Loucy (cell line): ENCODE results near the gene DNM2.

Experiments
- H2AFZ ChIP-seq: fragments of 200-600 bp; sonication (generic); 2 replicates; pipeline ENCODE4 v1.6.0; 2016; ENCODE audit warnings: antibody characterized with exemption, mild to moderate bottlenecking, low read length, moderate library complexity
- H3F3A ChIP-seq: fragments of 200-600 bp; 2 replicates; pipeline ENCODE4 v1.6.0; 2016; ENCODE audit warnings: antibody characterized with exemption, low read depth, mild to moderate bottlenecking
- H3K27me3 ChIP-seq: fragments of 200-600 bp; sonication (generic); 2 replicates; pipeline ENCODE4 v1.6.1; 2014; ENCODE audit warnings: low read length, mild to moderate bottlenecking; ENCODE audit not compliant: insufficient read depth, poor library complexity, severe bottlenecking
- H3K36me3 ChIP-seq: fragments of 200-600 bp; sonication (generic); 2 replicates; pipeline ENCODE4 v1.6.1; 2016; ENCODE audit warnings: low read length; ENCODE audit not compliant: insufficient read depth
- H3K4me1 ChIP-seq: fragments of 200-600 bp; sonication (generic); 2 replicates; pipeline ENCODE4 v1.5.1; 2014; ENCODE audit warnings: low read length, mild to moderate bottlenecking; ENCODE audit not compliant: insufficient read depth, poor library complexity, severe bottlenecking
- H3K4me2 ChIP-seq: fragments of 200-600 bp; sonication (generic); 2 replicates; pipeline ENCODE4 v1.6.0; 2014; ENCODE audit warnings: antibody characterized with exemption, low read length, low read depth, mild to moderate bottlenecking; ENCODE audit not compliant: poor library complexity, severe bottlenecking
- H3K4me3 ChIP-seq: fragments of 200-600 bp; sonication (generic); 2 replicates; pipeline ENCODE4 v1.5.1; 2014; ENCODE audit warnings: low read length, mild to moderate bottlenecking, mixed read lengths; ENCODE audit not compliant: poor library complexity, severe bottlenecking
- H3K79me2 ChIP-seq: fragments of 200-600 bp; sonication (generic); 2 replicates; pipeline ENCODE4 v1.6.1; 2014; ENCODE audit warnings: low read length; ENCODE audit not compliant: insufficient read depth
- H3K9ac ChIP-seq: fragments of 200-600 bp; sonication (generic); 2 replicates; pipeline ENCODE4 v1.6.0; 2014; ENCODE audit warnings: mild to moderate bottlenecking, low read depth, low read length, moderate library complexity; ENCODE audit not compliant: poor library complexity, severe bottlenecking
- H3K9me2 ChIP-seq: fragments of 200-600 bp; sonication (generic); replicated peaks from 2 replicates; pipeline ENCODE4 v1.6.1; 2016; ENCODE audit warnings: low read depth, low read length, mixed read lengths
- H3K9me3 ChIP-seq: fragments of 200-600 bp; sonication (generic); 2 replicates; pipeline ENCODE4 v1.6.1; 2014; ENCODE audit warnings: mild to moderate bottlenecking, antibody characterized with exemption, low read length, low read depth; ENCODE audit not compliant: insufficient read depth
- H4K20me1 ChIP-seq: fragments of 200-600 bp; sonication (generic); 2 replicates; pipeline ENCODE4 v1.6.0; 2014; ENCODE audit warnings: antibody characterized with exemption, low read length, mild to moderate bottlenecking; ENCODE audit not compliant: insufficient read depth, poor library complexity, severe bottlenecking
- CTCF ChIP-seq: fragments of 200-600 bp; sonication (generic); conservative IDR thresholded peaks from 2 replicates; pipeline ENCODE4 v1.5.1; 2014; ENCODE audit warnings: mild to moderate bottlenecking, antibody characterized with exemption, low read length
- EZH2phosphoT487 ChIP-seq: fragments of 200-600 bp; IDR thresholded peaks from 2 replicates; pipeline ENCODE4 v1.6.1; 2018; ENCODE audit warnings: antibody characterized with exemption, mild to moderate bottlenecking, moderate library complexity, borderline replicate concordance

DNM2 gene

GRCh38 chr19:10768936-10769335, 51.1 kb downstream of the DNM2 start:
- H3K4me2 ChIP-seq: no peak overlapping the region

GRCh38 chr19:10769533-10770491, 51.9 kb downstream of the DNM2 start:
- H4K20me1 ChIP-seq: peaks cover 12% of the 10 kb centered on the region
- no peaks in the 10 kb centered on the region for H3K9me3 ChIP-seq
- no peaks in the 10 kb centered on the region for H3K4me1 ChIP-seq
- no peak overlapping the region for H3K4me2 ChIP-seq
- no peak overlapping the region for H3K9ac ChIP-seq
- H3K4me3 ChIP-seq: no peak overlapping the region
- TF ChIP-seq EZH2phosphoT487 (no peak), CTCF (peak; percentile 29; the same call in 1 of the 2 replicates)
- no peak overlapping the region for H2AFZ ChIP-seq
- H3K27me3 ChIP-seq: no peaks in the 10 kb centered on the region
- peaks cover 38% of the 10 kb centered on the region; the same call in 1 of the 2 replicates for H3K79me2 ChIP-seq
- peaks cover 34% of the 10 kb centered on the region; the same call in 1 of the 2 replicates for H3K36me3 ChIP-seq
- H3K9me2 ChIP-seq: no peaks in the 10 kb centered on the region
- no peaks in the 10 kb centered on the region for H3F3A ChIP-seq

More at GRCh38 chr19:10768936-10769335, 51.1 kb downstream of the DNM2 start:
- Histone ChIP-seq H3K36me3 (peaks cover 28% of the 10 kb centered on the region; the same call in 1 of the 2 replicates), H3F3A (no peaks in the 10 kb centered on the region), H3K27me3 (no peaks in the 10 kb centered on the region), H3K79me2 (peaks cover 46% of the 10 kb centered on the region; the same call in 1 of the 2 replicates), H3K9me3 (no peaks in the 10 kb centered on the region), H3K9ac (no peak overlapping the region), H3K9me2 (no peaks in the 10 kb centered on the region), H2AFZ (no peak overlapping the region), H4K20me1 (peaks cover 12% of the 10 kb centered on the region), H3K4me3 (no peak overlapping the region), H3K4me1 (no peaks in the 10 kb centered on the region)
- TF ChIP-seq EZH2phosphoT487 (no peak), CTCF (no peak)

GRCh38 chr19:10773969-10774368, 56.1 kb downstream of the DNM2 start:
- Histone ChIP-seq H3K4me3 (no peak overlapping the region), H3K4me2 (no peak overlapping the region), H3K27me3 (no peaks in the 10 kb centered on the region), H2AFZ (no peak overlapping the region), H3F3A (no peaks in the 10 kb centered on the region), H3K9me3 (no peaks in the 10 kb centered on the region), H3K79me2 (peaks cover 4% of the 10 kb centered on the region; the same call in 1 of the 2 replicates), H4K20me1 (peaks cover under 1% of the 10 kb centered on the region), H3K9me2 (no peaks in the 10 kb centered on the region), H3K9ac (no peak overlapping the region), H3K4me1 (no peaks in the 10 kb centered on the region), H3K36me3 (peaks cover 62% of the 10 kb centered on the region; the same call in 1 of the 2 replicates)
- TF ChIP-seq EZH2phosphoT487: no peak
- TF ChIP-seq CTCF: no peak
